Brain microvascular endothelial cell (primary cell): ENCODE results near the gene MIF4GD.

Source experiments
- DNase-seq: peaks from one replicate; pipeline ENCODE4 v3.0.0-alpha.2; 2020
- H3K27ac ChIP-seq: fragments of 250-450 bp; sonication (Bioruptor Pico); 2 replicates; pipeline ENCODE4 v1.5.1; 2020; ENCODE audit warnings: mild to moderate bottlenecking, moderate library complexity
- H3K27me3 ChIP-seq: fragments of 250-450 bp; sonication (Bioruptor Pico); replicated peaks from 2 replicates; pipeline ENCODE4 v1.5.1; 2020; ENCODE audit warnings: mild to moderate bottlenecking
- H3K36me3 ChIP-seq: fragments of 250-450 bp; sonication (Bioruptor Pico); replicated peaks from 2 replicates; pipeline ENCODE4 v1.5.1; 2020; ENCODE audit warnings: mild to moderate bottlenecking
- H3K4me3 ChIP-seq: 2 replicates; pipeline ENCODE4 v1.5.1; 2011; ENCODE audit warnings: low read depth, mild to moderate bottlenecking, control low read depth, low read length, moderate library complexity
- CTCF ChIP-seq: IDR thresholded peaks from 2 replicates; pipeline ENCODE4 v1.5.1; 2011; ENCODE audit warnings: low read depth, mild to moderate bottlenecking, moderate library complexity, low read length, control low read depth, inconsistent platforms; ENCODE audit errors: missing control alignments
- in situ Hi-C: cut with HindIII; loops from 2 replicates; pipeline ENCODE4 v1.10.0; 2017; ENCODE audit warnings: low sequenced_read_pairs, low pct_ligation_motif_present

The MIF4GD gene

DNA sequence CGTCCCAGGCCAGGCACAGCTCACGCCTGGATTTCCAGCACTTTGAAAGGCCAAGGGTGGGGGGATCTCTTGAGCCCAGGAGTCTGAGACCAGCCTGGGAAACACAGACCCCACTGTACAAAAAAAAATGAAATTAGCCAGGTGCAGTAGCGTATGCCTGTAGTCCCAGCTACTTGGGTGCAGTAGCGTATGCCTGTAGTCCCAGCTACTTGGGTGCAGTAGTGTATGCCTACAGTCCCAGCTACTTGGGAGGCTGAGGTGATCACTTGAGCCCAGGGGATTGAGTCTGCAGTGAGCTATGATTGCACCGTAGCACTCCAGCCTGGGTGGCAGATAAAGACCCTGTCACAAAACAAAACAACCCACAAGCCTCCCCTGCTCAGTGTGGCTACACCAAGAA lies 45.2 kb upstream of the MIF4GD start:
- in situ Hi-C loops, result no loop called here
- H3K27ac ChIP-seq, result no peak overlapping the region
- no peak overlapping the region for H3K4me3 ChIP-seq
- TF ChIP-seq CTCF, result no peak
- peaks cover 6% of the 10 kb centered on the region for H3K36me3 ChIP-seq
- DNase-seq, result no peak
- no peaks in the 10 kb centered on the region for H3K27me3 ChIP-seq

DNA sequence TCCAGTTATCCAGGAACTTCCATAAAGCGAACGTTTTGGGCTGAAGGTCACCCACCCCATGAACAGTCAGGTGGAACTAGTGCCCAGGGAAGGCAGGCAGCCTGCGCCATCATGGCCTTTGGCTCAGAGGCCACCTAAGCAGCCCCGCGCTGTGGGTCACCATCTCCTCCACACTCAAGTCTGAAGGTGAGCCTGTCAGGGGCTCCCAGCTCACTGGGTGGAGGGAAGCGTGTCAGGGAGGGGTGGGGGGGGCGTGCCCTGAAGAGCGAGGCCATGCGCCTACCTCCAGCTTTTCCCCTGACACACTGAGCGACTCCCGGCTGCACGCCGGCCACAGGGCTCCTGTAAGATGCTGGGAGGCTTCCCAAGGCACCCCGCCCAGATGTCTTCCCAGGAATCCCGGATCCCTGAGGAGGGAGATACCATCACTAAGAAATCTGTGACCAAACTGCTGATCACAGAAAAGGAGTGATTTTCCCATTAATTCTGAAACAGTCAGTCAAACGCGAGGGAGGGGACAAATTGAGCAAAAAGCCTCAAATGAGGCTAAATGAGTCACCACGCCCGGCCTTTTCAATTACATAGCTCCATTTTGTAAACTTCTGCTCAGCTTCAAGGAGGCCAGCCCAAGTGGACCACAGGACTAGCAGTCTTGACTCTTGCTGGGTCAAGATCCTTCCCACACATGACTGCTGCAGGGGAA lies 44.7 kb upstream of the MIF4GD start:
- Histone ChIP-seq H3K27ac (no peak overlapping the region), H3K27me3 (no peaks in the 10 kb centered on the region), H3K36me3 (peaks cover 5% of the 10 kb centered on the region), H3K4me3 (no peak overlapping the region)
- in situ Hi-C loops, result no loop called here
- DNase-seq, result no peak
- no peak for TF ChIP-seq CTCF

GRCh38 chr17:75313941-75314551 lies 43.0 kb upstream of the MIF4GD start:
- no peak for TF ChIP-seq CTCF
- H3K4me3 ChIP-seq, result no peak overlapping the region
- DNase-seq, result no peak
- H3K27me3 ChIP-seq, result no peaks in the 10 kb centered on the region
- peaks cover 5% of the 10 kb centered on the region for H3K36me3 ChIP-seq
- in situ Hi-C loops, result no loop called here
- no peak overlapping the region for H3K27ac ChIP-seq

DNA sequence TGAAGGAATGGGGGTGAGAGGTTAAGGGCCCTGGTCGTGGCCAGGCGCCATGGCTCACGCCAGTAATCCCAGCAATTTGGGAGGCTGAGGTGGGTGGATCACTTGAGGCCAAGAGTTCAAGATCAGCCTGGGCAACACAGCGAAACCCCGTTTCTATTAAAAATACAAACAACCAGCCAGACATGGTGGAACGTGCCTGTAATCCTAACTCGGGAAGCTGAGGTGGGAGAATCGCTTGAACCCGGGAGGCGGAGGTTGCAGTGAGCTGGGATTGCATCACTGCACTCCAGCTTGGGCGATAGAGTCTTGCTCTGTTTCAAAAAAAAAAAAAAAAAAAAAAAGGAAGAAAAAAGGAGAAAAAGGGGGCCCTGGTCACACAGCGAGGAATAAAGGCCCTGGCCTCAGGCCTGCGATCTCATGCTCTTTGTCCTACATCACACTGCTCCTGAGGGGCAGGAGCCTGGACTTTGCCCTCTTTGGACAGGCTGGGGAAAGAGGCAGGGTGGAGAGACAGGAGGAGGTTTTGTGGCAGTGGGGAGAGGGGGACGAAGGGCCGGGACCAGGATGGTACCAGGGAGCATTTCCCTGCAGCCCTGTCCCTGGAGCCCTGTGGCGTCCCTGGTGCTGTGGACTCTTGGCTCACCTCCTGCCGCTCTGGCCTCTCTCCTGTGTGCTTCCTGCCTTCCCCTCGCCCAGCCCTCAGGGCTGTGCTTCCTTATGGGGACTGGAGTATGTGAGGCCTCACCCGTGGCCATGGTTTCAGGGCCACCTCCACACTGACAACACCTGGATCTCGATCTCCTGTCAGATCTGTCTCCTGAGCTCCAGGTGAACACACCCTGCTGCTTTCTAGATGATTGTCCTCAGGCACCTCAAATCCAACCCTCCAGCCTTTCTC lies 38.0 kb upstream of the MIF4GD start:
- TF ChIP-seq CTCF, result no peak
- H3K4me3 ChIP-seq, result no peak overlapping the region
- H3K27me3 ChIP-seq, result no peaks in the 10 kb centered on the region
- in situ Hi-C loops, result no loop called here
- DNase-seq, result no peak
- no peaks in the 10 kb centered on the region for H3K36me3 ChIP-seq
- H3K27ac ChIP-seq, result no peak overlapping the region

- Histone ChIP-seq H3K36me3 (no peaks in the 10 kb centered on the region), H3K27me3 (no peaks in the 10 kb centered on the region), H3K4me3 (no peak overlapping the region), H3K27ac (no peak overlapping the region)
- in situ Hi-C loops, result no loop called here
- no peak for DNase-seq
- no peak for TF ChIP-seq CTCF
These were observed 37.1 kb upstream of the MIF4GD start for GRCh38 chr17:75307957-75308731.
